PC-9 (cell line): ENCODE measurements around the gene NKAIN2. TPM values are rescaled to one million over a fixed set of nuclear protein-coding genes. Genes with fewer than 3 reads are reported as not detected.

Experiments used
- BruUV-seq: library from RNA; stranded (reverse); fragments of 400-500 nt; replicated peaks from 2 replicates; lab custom pipeline; 2021; lab: Mats Ljungman, UMichigan
- CTCF ChIA-PET: fragments of 300-600 bp; sonication (Branson Sonifier 250); formaldehyde crosslinking; loops from one replicate; lab custom pipeline; 2022; ENCODE audit warnings: antibody characterized with exemption; lab: Charles Lee
- POLR2A ChIA-PET: fragments of 300-600 bp; sonication (Branson Sonifier 250); formaldehyde crosslinking; loops from one replicate; lab custom pipeline; 2022; ENCODE audit warnings: antibody characterized with exemption; ENCODE audit not compliant: unreplicated experiment; lab: Charles Lee
- DNase-seq, 2 experiments: peaks; one replicate each; pipeline versions ENCODE4 v3.0.0 to v3.0.0-alpha.2; 2015 to 2022; ENCODE audit warnings: mixed read lengths in 1 of 2
- H2AFZ ChIP-seq: fragments of 200-600 bp; sonication (generic); 2 replicates; pipeline ENCODE4 v1.8.1; 2017; ENCODE audit warnings: antibody characterized with exemption
- H3F3A ChIP-seq: fragments of 200-600 bp; sonication (generic); 2 replicates; pipeline ENCODE4 v1.8.1; 2017; ENCODE audit warnings: antibody characterized with exemption, mild to moderate bottlenecking, low read depth; ENCODE audit not compliant: insufficient read depth
- H3K27ac ChIP-seq: fragments of 200-600 bp; sonication (generic); 2 replicates; pipeline ENCODE4 v1.6.1; 2016; ENCODE audit warnings: mixed run types
- H3K27me3 ChIP-seq: fragments of 200-600 bp; sonication (generic); 2 replicates; pipeline ENCODE4 v1.6.1; 2016; ENCODE audit warnings: low read depth, mixed run types; ENCODE audit not compliant: insufficient read depth
- H3K36me3 ChIP-seq: fragments of 200-600 bp; sonication (generic); 2 replicates; pipeline ENCODE4 v1.6.1; 2016; ENCODE audit warnings: low read depth, mixed run types
- H3K4me1 ChIP-seq: fragments of 200-600 bp; sonication (generic); replicated peaks from 2 replicates; pipeline ENCODE4 v1.6.1; 2016; ENCODE audit warnings: mixed run types; ENCODE audit not compliant: insufficient read depth
- H3K4me2 ChIP-seq: fragments of 200-600 bp; sonication (generic); 2 replicates; pipeline ENCODE4 v1.6.1; 2017; ENCODE audit warnings: mixed run types
- H3K4me3 ChIP-seq: fragments of 200-600 bp; sonication (generic); 2 replicates; pipeline ENCODE4 v1.6.1; 2016; ENCODE audit warnings: mixed run types
- H3K79me2 ChIP-seq: fragments of 200-600 bp; sonication (generic); 2 replicates; pipeline ENCODE4 v1.6.1; 2017; ENCODE audit warnings: low read depth, mixed run types
- H3K9me2 ChIP-seq: fragments of 200-600 bp; sonication (generic); 2 replicates; pipeline ENCODE4 v1.8.1; 2017; ENCODE audit warnings: mild to moderate bottlenecking; ENCODE audit not compliant: insufficient read depth
- H3K9me3 ChIP-seq: fragments of 200-600 bp; sonication (generic); 2 replicates; pipeline ENCODE4 v1.8.1; 2016; ENCODE audit warnings: low read depth; ENCODE audit not compliant: insufficient read depth
- H4K20me1 ChIP-seq: fragments of 200-600 bp; sonication (generic); 2 replicates; pipeline ENCODE4 v1.8.1; 2017; ENCODE audit not compliant: insufficient read depth
- EZH2 ChIP-seq: fragments of 200-600 bp; sonication (generic); IDR thresholded peaks from 2 replicates; pipeline ENCODE4 v1.8.0; 2017; ENCODE audit warnings: antibody characterized with exemption, low read depth
- intact Hi-C: fragments of 100-400 bp; cut with micrococcal nuclease; formaldehyde crosslinking; loops from one replicate; pipeline ENCODE4 v1.10.0; 2022; ENCODE audit not compliant: unreplicated experiment
- total RNA-seq: library from RNA; stranded (reverse); gene quantifications from 2 replicates; pipeline ENCODE4 v1.2.3, GENCODE V29; 2021
- TF ChIP-seq, protein P1 (sequence below): fragments of 200-600 bp; sonication (generic); conservative IDR thresholded peaks from 2 replicates; pipeline ENCODE4 v1.6.1; 2017; ENCODE audit warnings: mixed run types, antibody characterized with exemption, mild to moderate bottlenecking, moderate library complexity

NKAIN2 gene
- total RNA-seq, 1 experiment from 2014 or later, result not detected

DNA sequence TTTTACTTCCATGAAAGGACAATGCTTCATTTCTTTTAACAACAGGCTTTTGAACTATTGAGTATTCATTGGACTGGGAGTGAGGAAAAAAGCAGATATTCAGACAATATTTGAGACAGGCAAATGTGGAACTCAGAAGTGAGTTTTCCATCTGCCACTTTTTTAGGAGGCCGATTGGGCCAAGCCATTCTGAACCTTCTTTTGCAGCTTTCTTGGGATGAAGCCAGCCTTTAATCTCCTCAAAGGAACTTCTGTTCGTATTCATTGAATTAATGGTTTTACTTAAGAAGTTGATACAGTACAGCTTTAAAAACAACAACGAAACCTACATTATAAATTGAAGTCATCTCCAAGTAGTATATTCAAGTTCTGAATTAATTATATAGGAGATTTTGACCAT, 971.5 kb downstream of the NKAIN2 start:
- 0 out of 2 replicates have a peak, but pooled peaks cover 2% of the 10 kb centered on the region for H3K9me2 ChIP-seq
- no peaks in the 10 kb centered on the region for H3F3A ChIP-seq
- H3K4me3 ChIP-seq, result no peak overlapping the region
- H3K36me3 ChIP-seq, result no peaks in the 10 kb centered on the region
- intact Hi-C loops, result no loop called here
- no peaks in the 10 kb centered on the region for H3K27me3 ChIP-seq
- no peak overlapping the region for H3K4me2 ChIP-seq
- no peaks in the 10 kb centered on the region for H4K20me1 ChIP-seq
- DNase-seq, result no peak
- TF ChIP-seq, protein P1, sequence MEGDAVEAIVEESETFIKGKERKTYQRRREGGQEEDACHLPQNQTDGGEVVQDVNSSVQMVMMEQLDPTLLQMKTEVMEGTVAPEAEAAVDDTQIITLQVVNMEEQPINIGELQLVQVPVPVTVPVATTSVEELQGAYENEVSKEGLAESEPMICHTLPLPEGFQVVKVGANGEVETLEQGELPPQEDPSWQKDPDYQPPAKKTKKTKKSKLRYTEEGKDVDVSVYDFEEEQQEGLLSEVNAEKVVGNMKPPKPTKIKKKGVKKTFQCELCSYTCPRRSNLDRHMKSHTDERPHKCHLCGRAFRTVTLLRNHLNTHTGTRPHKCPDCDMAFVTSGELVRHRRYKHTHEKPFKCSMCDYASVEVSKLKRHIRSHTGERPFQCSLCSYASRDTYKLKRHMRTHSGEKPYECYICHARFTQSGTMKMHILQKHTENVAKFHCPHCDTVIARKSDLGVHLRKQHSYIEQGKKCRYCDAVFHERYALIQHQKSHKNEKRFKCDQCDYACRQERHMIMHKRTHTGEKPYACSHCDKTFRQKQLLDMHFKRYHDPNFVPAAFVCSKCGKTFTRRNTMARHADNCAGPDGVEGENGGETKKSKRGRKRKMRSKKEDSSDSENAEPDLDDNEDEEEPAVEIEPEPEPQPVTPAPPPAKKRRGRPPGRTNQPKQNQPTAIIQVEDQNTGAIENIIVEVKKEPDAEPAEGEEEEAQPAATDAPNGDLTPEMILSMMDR, result no peak
- TF ChIP-seq EZH2, result no peak
- CTCF ChIA-PET, result interaction anchor here (0.5 kb wide), 1 partner anchor 674 kb away, joined by 3 read pairs; no protein-coding TSS in a partner anchor
- no TSS peak for BruUV-seq
- H3K4me1 ChIP-seq, result no peaks in the 10 kb centered on the region
- no peaks in the 10 kb centered on the region for H3K79me2 ChIP-seq
- H2AFZ ChIP-seq, result no peak overlapping the region
- H3K9me3 ChIP-seq, result no peaks in the 10 kb centered on the region
- POLR2A ChIA-PET, result no interaction called here
- no peak overlapping the region for H3K27ac ChIP-seq

- no peak overlapping the region for H3K4me2 ChIP-seq
- no peaks in the 10 kb centered on the region for H3K9me3 ChIP-seq
- H2AFZ ChIP-seq, result no peak overlapping the region
- H3K79me2 ChIP-seq, result no peaks in the 10 kb centered on the region
- intact Hi-C loops, result no loop called here
- no peak for DNase-seq
- H3K4me1 ChIP-seq, result no peaks in the 10 kb centered on the region
- no peaks in the 10 kb centered on the region for H3K36me3 ChIP-seq
- H3K9me2 ChIP-seq, result 0 out of 2 replicates have a peak, but pooled peaks cover 2% of the 10 kb centered on the region
- TF ChIP-seq, protein P1, result no peak
- TF ChIP-seq EZH2, result no peak
- no peak overlapping the region for H3K4me3 ChIP-seq
- no peaks in the 10 kb centered on the region for H3K27me3 ChIP-seq
- H3K27ac ChIP-seq, result no peak overlapping the region
- no peaks in the 10 kb centered on the region for H4K20me1 ChIP-seq
- H3F3A ChIP-seq, result no peaks in the 10 kb centered on the region
- CTCF ChIA-PET, result no interaction called here
- POLR2A ChIA-PET, result no interaction called here
- no TSS peak for BruUV-seq
Measured at GRCh38 chr6:124777863-124778262, 974.2 kb downstream of the NKAIN2 start.

- Histone ChIP-seq H3K27ac (no peak overlapping the region), H3K36me3 (no peaks in the 10 kb centered on the region), H3K4me2 (no peak overlapping the region), H4K20me1 (no peaks in the 10 kb centered on the region), H3K4me1 (no peaks in the 10 kb centered on the region), H2AFZ (no peak overlapping the region), H3K27me3 (no peaks in the 10 kb centered on the region), H3K79me2 (no peaks in the 10 kb centered on the region), H3K9me3 (no peaks in the 10 kb centered on the region), H3K4me3 (no peak overlapping the region), H3K9me2 (0 out of 2 replicates have a peak, but pooled peaks cover 2% of the 10 kb centered on the region), H3F3A (no peaks in the 10 kb centered on the region)
- CTCF ChIA-PET, result interaction anchor here (0.6 kb wide), 1 partner anchor 153 kb away, joined by 5 read pairs; no protein-coding TSS in a partner anchor
- intact Hi-C loops, result no loop called here
- BruUV-seq, result no TSS peak
- TF ChIP-seq EZH2, result no peak
- TF ChIP-seq, protein P1, result no peak
- POLR2A ChIA-PET, result no interaction called here
- no peak for DNase-seq
Measured at GRCh38 chr6:124780623-124781022, 977.0 kb downstream of the NKAIN2 start.
